DND-41 (cell line): ENCODE results near the gene HMMR.

Experiments used
- CTCF ChIP-seq: IDR thresholded peaks from 2 replicates; pipeline ENCODE4 v1.5.1; 2012; ENCODE audit warnings: borderline replicate concordance, low read length, moderate library complexity, mild to moderate bottlenecking; ENCODE audit not compliant: poor library complexity, severe bottlenecking; ENCODE audit errors: extremely low read depth
- EZH2 ChIP-seq: IDR thresholded peaks from 3 replicates; pipeline ENCODE4 v1.6.1; 2012; ENCODE audit warnings: borderline replicate concordance, low read depth, mild to moderate bottlenecking, moderate library complexity, low read length, inconsistent platforms; ENCODE audit not compliant: severe bottlenecking

- no peak for TF ChIP-seq CTCF
- TF ChIP-seq EZH2, result no peak
Observed at GRCh38 chr5:163532171-163533084, 72.0 kb downstream of the HMMR start.
